H1 (cell line): Measurements from ENCODE around the gene PDLIM3. TPM values are rescaled to one million over a fixed set of nuclear protein-coding genes. Genes with fewer than 3 reads are reported as not detected.

Experiments used
- CTCF ChIA-PET: fragments of 300-600 bp; sonication (Branson Sonifier 250); formaldehyde crosslinking; loops from one replicate; lab custom pipeline; 2021; ENCODE audit not compliant: partially characterized antibody; lab: Charles Lee
- POLR2A ChIA-PET: fragments of 300-600 bp; sonication (Branson Sonifier 250); formaldehyde crosslinking; loops from one replicate; lab custom pipeline; 2021; ENCODE audit warnings: inconsistent platforms; ENCODE audit not compliant: partially characterized antibody; lab: Charles Lee
- DNase-seq, 2 experiments: peaks; one replicate each; pipeline versions ENCODE4 v3.0.0 to v3.0.0-alpha.2; 2010 to 2022; ENCODE audit warnings: low spot score in 2 of 2, low read depth in 1 of 2, mixed read lengths in 1 of 2
- FAIRE-seq: peaks from 2 replicates; lab custom pipeline; 2011; peaks lifted over from hg19 to GRCh38; lab: Jason Lieb, UNC
- H2AFZ ChIP-seq: 2 replicates; pipeline ENCODE4 v1.8.1; 2012; ENCODE audit warnings: low read length, inconsistent platforms
- H2AK5ac ChIP-seq: 2 replicates; pipeline ENCODE4 v1.6.1; 2013; ENCODE audit warnings: low read depth, low read length
- H2BK120ac ChIP-seq: replicated peaks from 2 replicates; pipeline ENCODE3; 2013; ENCODE audit warnings: low read depth, low read length, inconsistent platforms
- H2BK12ac ChIP-seq: 2 replicates; pipeline ENCODE4 v1.6.1; 2013; ENCODE audit warnings: low read depth, low read length
- H2BK15ac ChIP-seq: 2 replicates; pipeline ENCODE4 v1.6.1; 2013; ENCODE audit warnings: low read length
- H2BK20ac ChIP-seq: 2 replicates; pipeline ENCODE4 v1.6.1; 2013; ENCODE audit warnings: low read length
- H2BK5ac ChIP-seq: 2 replicates; pipeline ENCODE4 v1.6.1; 2013; ENCODE audit warnings: low read depth, low read length
- H3K14ac ChIP-seq: 2 replicates; pipeline ENCODE4 v1.6.1; 2013; ENCODE audit warnings: inconsistent platforms; ENCODE audit not compliant: insufficient read length
- H3K18ac ChIP-seq: 2 replicates; pipeline ENCODE4 v1.6.1; 2013; ENCODE audit warnings: low read length; ENCODE audit errors: extremely low read depth
- H3K23ac ChIP-seq: 2 replicates; pipeline ENCODE4 v1.6.1; 2013; ENCODE audit warnings: inconsistent platforms; ENCODE audit not compliant: insufficient read length
- H3K23me2 ChIP-seq: 2 replicates; pipeline ENCODE4 v1.6.1; 2013; ENCODE audit warnings: low read depth, low read length
- H3K27ac ChIP-seq: 2 replicates; pipeline ENCODE4 v1.6.1; 2011; ENCODE audit warnings: low read depth, low read length, inconsistent platforms
- H3K27me3 ChIP-seq, 4 experiments: replicated peaks in 1 of 4; 1 replicate in 1 of 4; 2 replicates in 3 of 4; pipeline versions ENCODE4 v1.6.1 to v1.8.1; 2011 to 2013; ENCODE audit warnings: low read length in 3 of 4, mild to moderate bottlenecking in 3 of 4, inconsistent platforms in 2 of 4, mixed read lengths in 2 of 4, moderate library complexity in 1 of 4; ENCODE audit not compliant: control insufficient read depth in 3 of 4, insufficient read depth in 3 of 4; ENCODE audit errors: extremely low read depth in 1 of 4
- H3K36me3 ChIP-seq, 4 experiments: 2 replicates each; pipeline versions ENCODE4 v1.6.1 to v1.8.1; 2011 to 2013; ENCODE audit warnings: mild to moderate bottlenecking in 4 of 4, low read length in 3 of 4, moderate library complexity in 2 of 4, control low read depth in 1 of 4, inconsistent platforms in 1 of 4; ENCODE audit not compliant: insufficient read depth in 4 of 4, control insufficient read depth in 2 of 4
- H3K4ac ChIP-seq: replicated peaks from 2 replicates; pipeline ENCODE3; 2013; ENCODE audit warnings: low read length, low read depth, mixed read lengths, inconsistent platforms; ENCODE audit not compliant: insufficient read length
- H3K4me1 ChIP-seq, 4 experiments: replicated peaks in 1 of 4; 1 replicate in 1 of 4; 2 replicates in 3 of 4; pipeline versions ENCODE4 v1.6.1 to v1.8.1; 2011 to 2013; ENCODE audit warnings: low read length in 3 of 4, inconsistent platforms in 2 of 4, mixed read lengths in 1 of 4; ENCODE audit not compliant: insufficient read depth in 4 of 4, control insufficient read depth in 3 of 4
- H3K4me2 ChIP-seq, 2 experiments: 2 replicates each; pipeline versions ENCODE4 v1.6.1 to v1.8.1; 2011 to 2013; ENCODE audit warnings: low read depth in 2 of 2, low read length in 2 of 2, control low read depth in 1 of 2, inconsistent platforms in 1 of 2, mild to moderate bottlenecking in 1 of 2; ENCODE audit not compliant: insufficient read depth in 1 of 2
- H3K4me3 ChIP-seq, 4 experiments: fragments of 200-600, 300-600 bp in 1 of 4; sonication (generic), shearing (Covaris generic), sonication (Bioruptor Twin) in 1 of 4; 2 replicates each; pipeline versions ENCODE4 v1.5.1 to v1.8.1; 2011 to 2016; ENCODE audit warnings: low read length in 4 of 4, low read depth in 3 of 4, control low read depth in 2 of 4, inconsistent platforms in 2 of 4, mild to moderate bottlenecking in 2 of 4, mixed read lengths in 1 of 4, moderate library complexity in 1 of 4; ENCODE audit not compliant: insufficient read depth in 2 of 4; ENCODE audit errors: extremely low read depth in 1 of 4
- H3K56ac ChIP-seq: replicated peaks from 2 replicates; pipeline ENCODE3; 2013; ENCODE audit warnings: low read depth, mild to moderate bottlenecking, mixed read lengths, low read length, inconsistent platforms; ENCODE audit not compliant: insufficient read length
- H3K79me1 ChIP-seq: 2 replicates; pipeline ENCODE4 v1.6.1; 2013; ENCODE audit warnings: low read depth, low read length, control low read depth
- H3K79me2 ChIP-seq, 2 experiments: 2 replicates each; pipeline versions ENCODE4 v1.6.1 to v1.8.1; 2012 to 2013; ENCODE audit warnings: low read length in 2 of 2, mild to moderate bottlenecking in 2 of 2, inconsistent platforms in 1 of 2; ENCODE audit not compliant: insufficient read depth in 2 of 2, control insufficient read depth in 1 of 2
- H3K9ac ChIP-seq, 4 experiments: replicated peaks in 1 of 4; 1 replicate in 1 of 4; 2 replicates in 3 of 4; pipeline versions ENCODE4 v1.6.1 to v1.8.1; 2011 to 2013; ENCODE audit warnings: low read depth in 3 of 4, low read length in 3 of 4, control low read depth in 2 of 4, mild to moderate bottlenecking in 2 of 4, moderate library complexity in 2 of 4, inconsistent platforms in 1 of 4; ENCODE audit errors: extremely low read depth in 1 of 4
- H3K9me3 ChIP-seq, 2 experiments: 2 replicates each; pipeline versions ENCODE4 v1.6.1 to v1.8.1; 2012 to 2013; ENCODE audit warnings: mild to moderate bottlenecking in 2 of 2, moderate library complexity in 2 of 2, control low read depth in 1 of 2, inconsistent platforms in 1 of 2, low read depth in 1 of 2, low read length in 1 of 2, mixed read lengths in 1 of 2; ENCODE audit not compliant: insufficient read depth in 2 of 2
- H4K20me1 ChIP-seq, 2 experiments: replicated peaks in 1 of 2; 2 replicates each; pipeline versions ENCODE3 to v1.8.1; 2011 to 2013; ENCODE audit warnings: inconsistent platforms in 2 of 2, low read length in 2 of 2, mild to moderate bottlenecking in 1 of 2; ENCODE audit not compliant: insufficient read depth in 2 of 2, control insufficient read depth in 1 of 2
- H4K5ac ChIP-seq: 2 replicates; pipeline ENCODE4 v1.6.1; 2013; ENCODE audit warnings: low read length, low read depth, mixed read lengths, inconsistent platforms; ENCODE audit not compliant: insufficient read length
- H4K8ac ChIP-seq: 2 replicates; pipeline ENCODE4 v1.8.0; 2013; ENCODE audit warnings: mild to moderate bottlenecking, moderate library complexity, low read length, inconsistent platforms; ENCODE audit not compliant: insufficient read depth; ENCODE audit errors: extremely low read depth
- H4K91ac ChIP-seq: replicated peaks from 2 replicates; pipeline ENCODE3; 2013; ENCODE audit warnings: low read length, mixed read lengths, inconsistent platforms; ENCODE audit not compliant: insufficient read length
- ASH2L ChIP-seq: fragments of 200-600, 300-600 bp; sonication (generic); IDR thresholded peaks from one replicate; pipeline ENCODE4 v1.7.1; 2017; ENCODE audit warnings: low read length
- BACH1 ChIP-seq: IDR thresholded peaks from 2 replicates; pipeline ENCODE4 v1.6.1; 2012; ENCODE audit warnings: low read length, improper control_type of control experiment
- CBX8 ChIP-seq: fragments of 300-800, 300-1000 bp; sonication (generic); IDR thresholded peaks from 2 replicates; pipeline ENCODE4 v1.7.1; 2016; ENCODE audit warnings: low read depth, low read length, borderline replicate concordance
- CTBP2 ChIP-seq: IDR thresholded peaks from 2 replicates; pipeline ENCODE4 v1.7.0; 2011; ENCODE audit warnings: borderline replicate concordance, mild to moderate bottlenecking, moderate library complexity, mixed read lengths, low read length; ENCODE audit not compliant: insufficient read depth, insufficient read length
- EGR1 ChIP-seq: IDR thresholded peaks from 2 replicates; pipeline ENCODE4 v1.6.1; 2011; ENCODE audit warnings: low read depth, low read length, borderline replicate concordance
- FOSL1 ChIP-seq: IDR thresholded peaks from 2 replicates; pipeline ENCODE4 v1.6.1; 2011; ENCODE audit warnings: mild to moderate bottlenecking, low read depth, low read length, moderate library complexity; ENCODE audit not compliant: insufficient read depth
- KDM1A ChIP-seq: fragments of 200-600, 300-600 bp; sonication (generic); IDR thresholded peaks from 2 replicates; pipeline ENCODE4 v1.7.1; 2016; ENCODE audit warnings: mild to moderate bottlenecking, low read length, borderline replicate concordance
- POLR2AphosphoS5 ChIP-seq: IDR thresholded peaks from 2 replicates; pipeline ENCODE4 v1.6.1; 2011; ENCODE audit warnings: low read depth, low read length
- RNF2 ChIP-seq: fragments of 200-900, 300-1000 bp; sonication (generic); IDR thresholded peaks from 2 replicates; pipeline ENCODE4 v1.7.1; 2016; ENCODE audit warnings: borderline replicate concordance, low read depth, mild to moderate bottlenecking, antibody characterized with exemption, low read length; ENCODE audit not compliant: poor library complexity, severe bottlenecking; ENCODE audit errors: missing control alignments
- SAP30 ChIP-seq: fragments of 300-600 bp; sonication (generic); IDR thresholded peaks from 2 replicates; pipeline ENCODE4 v1.7.1; 2012; ENCODE audit warnings: low read length, moderate library complexity, mild to moderate bottlenecking, inconsistent platforms; ENCODE audit not compliant: insufficient read depth, insufficient replicate concordance
- SIX5 ChIP-seq: IDR thresholded peaks from 2 replicates; pipeline ENCODE4 v1.6.1; 2011; ENCODE audit warnings: mild to moderate bottlenecking, low read depth, low read length
- SUZ12 ChIP-seq: fragments of 200-600 bp; sonication (generic); IDR thresholded peaks from 2 replicates; pipeline ENCODE4 v1.6.1; 2012; ENCODE audit warnings: mild to moderate bottlenecking, inconsistent platforms, low read length, moderate library complexity, mixed read lengths
- TAF1 ChIP-seq: IDR thresholded peaks from 2 replicates; pipeline ENCODE4 v1.6.1; 2011; ENCODE audit warnings: mild to moderate bottlenecking, low read depth, low read length
- TBP ChIP-seq: IDR thresholded peaks from 2 replicates; pipeline ENCODE4 v1.6.1; 2011; ENCODE audit warnings: low read depth, low read length, improper control_type of control experiment
- TEAD4 ChIP-seq: IDR thresholded peaks from 2 replicates; pipeline ENCODE4 v1.6.1; 2012; ENCODE audit warnings: low read depth, low read length, inconsistent platforms, mixed read lengths
- WGBS, 2 experiments: shearing (Covaris generic) in 1 of 2; methylation state at CpG; one replicate each; pipeline versions ENCODE4 v1.1.6 to v1.1.7; 2013 to 2015; ENCODE audit warnings: low lambda C conversion rate in 2 of 2, mixed read lengths in 2 of 2, inconsistent platforms in 1 of 2, low coverage in 1 of 2, missing lambda C conversion rate in 1 of 2; ENCODE audit not compliant: insufficient replicate concordance in 2 of 2, insufficient coverage in 1 of 2, insufficient read length in 1 of 2; ENCODE audit errors: extremely low coverage in 1 of 2, missing lambda C conversion rate in 1 of 2; 5-methylcytosine and 5-hydroxymethylcytosine counted together
- polyA plus RNA-seq, 7 experiments: library from polyadenylated mRNA; depleted of rRNA in 3 of 7; stranded (reverse) in 5 of 7; unstranded in 2 of 7; fragments of >200 nt in 5 of 7; fragments of 200-250 nt in 2 of 7; gene quantifications; 1 replicate in 5 of 7; 2 replicates in 1 of 7; 4 replicates in 1 of 7; pipeline versions ENCODE4 v1.2.1 to v1.2.3, GENCODE V29; 2011 to 2013; ENCODE audit warnings: missing spikeins in 2 of 7, mixed read lengths in 2 of 7
- total RNA-seq: library from RNA; stranded (reverse); fragmentation: NEBNext Ultra II Directional; extraction: Animal tissue kit (Norgen Biotek cat#: 25700); gene quantifications from 2 replicates; pipeline ENCODE4 v1.2.1, GENCODE V29; 2021

The PDLIM3 gene
- total and polyA plus RNA-seq, 2 of the 8 experiments (the other 6 are each of a cell fraction or from before 2014, with no cell fraction given), result 7.6 to 8.1 TPM

- Histone ChIP-seq H3K23ac (no peak overlapping the region), H2BK15ac (no peak overlapping the region), H2BK120ac (no peak overlapping the region), H2AK5ac (no peak overlapping the region), H3K4me2 (no peak overlapping the region), H4K20me1 (no peaks in the 10 kb centered on the region), H3K56ac (no peak overlapping the region), H3K4ac (no peak overlapping the region), H3K27me3 (no peaks in the 10 kb centered on the region; a peak in 1 of 7 replicates), H3K9me3 (no peaks in the 10 kb centered on the region), H3K4me3 (no peak overlapping the region), H4K5ac (no peak overlapping the region), H3K79me2 (no peaks in the 10 kb centered on the region), H4K91ac (no peak overlapping the region), H2BK5ac (no peak overlapping the region), H2BK12ac (no peak overlapping the region), H3K14ac (no peak overlapping the region), H3K36me3 (no peaks in the 10 kb centered on the region), H3K4me1 (peaks cover 0 to 3% (median 0%) of the 10 kb centered on the region in 4 experiments; a peak in 3 of 7 replicates), H3K18ac (no peak overlapping the region), H3K79me1 (no peaks in the 10 kb centered on the region), H2AFZ (no peak overlapping the region), H3K23me2 (peaks cover 4% of the 10 kb centered on the region), H3K27ac (no peak overlapping the region), H3K9ac (no peak overlapping the region), H4K8ac (no peak overlapping the region), H2BK20ac (no peak overlapping the region)
- no peak for DNase-seq
- POLR2A ChIA-PET, result no interaction called here
- 94% methylated on average over 3 of the region's 3 CpGs; no CpG with 5 or more reads in 1 of the 2 experiments for WGBS, 2 experiments
- FAIRE-seq, result no peak
- CTCF ChIA-PET, result interaction anchor here (1.0 to 1.9 kb wide), 2 partner anchors 173 to 572 kb away, joined by 3 to 6 read pairs; no protein-coding TSS in a partner anchor
- TF ChIP-seq POLR2AphosphoS5 (no peak), SAP30 (no peak), CBX8 (no peak), RNF2 (no peak), TEAD4 (no peak), SIX5 (no peak), KDM1A (no peak), SUZ12 (no peak), FOSL1 (no peak), EGR1 (no peak), TAF1 (no peak), TBP (no peak), BACH1 (no peak), CTBP2 (no peak), ASH2L (no peak)
Measured at GRCh38 chr4:185465707-185466106, 69.6 kb downstream of the PDLIM3 start.
